HG02759 (cell line): ENCODE data around the gene EWSR1.

Source experiments
- ATAC-seq: cut with Tn5 transposase; IDR thresholded peaks from one replicate; pipeline ENCODE4 v1.9.1; 2021; ENCODE audit warnings: mild to moderate bottlenecking, moderate library complexity; ENCODE audit not compliant: unreplicated experiment

The EWSR1 gene

GRCh38 chr22:29315286-29316140 is 47.4 kb downstream of the EWSR1 start, which contains the start of gene RASL10A:
RASL10A (minus strand) TSS chr22:29315697; CDS start chr22:29315246, 451 bp downstream.
- ATAC-seq: no peak

- ATAC-seq: no peak
Measured at GRCh38 chr22:29316141-29316828, 48.2 kb downstream of the EWSR1 start.

GRCh38 chr22:29317827-29318454 is 49.9 kb downstream of the EWSR1 start:
- no peak for ATAC-seq

GRCh38 chr22:29319072-29319471 is 51.0 kb downstream of the EWSR1 start:
- no peak for ATAC-seq

GRCh38 chr22:29320546-29320945 is 52.5 kb downstream of the EWSR1 start:
- ATAC-seq: no peak

GRCh38 chr22:29323641-29324040 is 55.6 kb downstream of the EWSR1 start:
- ATAC-seq: no peak

GRCh38 chr22:29325356-29325755 is 57.3 kb downstream of the EWSR1 start:
- no peak for ATAC-seq

GRCh38 chr22:29325785-29326315 is 57.8 kb downstream of the EWSR1 start:
- ATAC-seq: no peak

- ATAC-seq: no peak
Measured at GRCh38 chr22:29326481-29326880, 58.4 kb downstream of the EWSR1 start.

- no peak for ATAC-seq
Measured at GRCh38 chr22:29327089-29327764, 59.2 kb downstream of the EWSR1 start.

- ATAC-seq: no peak
Measured at GRCh38 chr22:29328055-29328454, 60.0 kb downstream of the EWSR1 start.

- no peak for ATAC-seq
Measured at GRCh38 chr22:29328566-29329500, 60.8 kb downstream of the EWSR1 start.

- no peak for ATAC-seq
Measured at GRCh38 chr22:29329581-29329980, 61.5 kb downstream of the EWSR1 start.

- no peak for ATAC-seq
Measured at GRCh38 chr22:29330291-29330690, 62.2 kb downstream of the EWSR1 start.

GRCh38 chr22:29330753-29331152 is 62.7 kb downstream of the EWSR1 start:
- no peak for ATAC-seq

GRCh38 chr22:29331213-29331612 is 63.1 kb downstream of the EWSR1 start:
- no peak for ATAC-seq

GRCh38 chr22:29331658-29332300 is 63.7 kb downstream of the EWSR1 start:
- ATAC-seq: no peak

- ATAC-seq: no peak
Measured at GRCh38 chr22:29332886-29333496, 64.9 kb downstream of the EWSR1 start.

- ATAC-seq: no peak
Measured at GRCh38 chr22:29334148-29334547, 66.1 kb downstream of the EWSR1 start.
